Epithelial cell of proximal tubule (primary cell): Measurements from ENCODE around the gene SIMC1. TPM values are rescaled to one million over a fixed set of nuclear protein-coding genes. Genes with fewer than 3 reads are reported as not detected.

ENCODE experiments used
- DNase-seq: peaks from one replicate; pipeline ENCODE4 v3.0.0-alpha.2; 2011; ENCODE audit warnings: low read depth
- H3K4me3 ChIP-seq: 2 replicates; pipeline ENCODE4 v1.5.1; 2011; ENCODE audit warnings: low read depth, mild to moderate bottlenecking, low read length
- total RNA-seq: library from RNA; depleted of rRNA; stranded (reverse); fragments of >200 nt; gene quantifications from 2 replicates; pipeline ENCODE4 v1.2.3, GENCODE V29; 2015
- TF ChIP-seq, protein P1 (sequence below): conservative IDR thresholded peaks from 2 replicates; pipeline ENCODE4 v1.5.1; 2012; ENCODE audit warnings: low read depth, mild to moderate bottlenecking, low read length

The SIMC1 gene
- total RNA-seq, 1 donor from 2014 or later = 12.2 TPM

DNA sequence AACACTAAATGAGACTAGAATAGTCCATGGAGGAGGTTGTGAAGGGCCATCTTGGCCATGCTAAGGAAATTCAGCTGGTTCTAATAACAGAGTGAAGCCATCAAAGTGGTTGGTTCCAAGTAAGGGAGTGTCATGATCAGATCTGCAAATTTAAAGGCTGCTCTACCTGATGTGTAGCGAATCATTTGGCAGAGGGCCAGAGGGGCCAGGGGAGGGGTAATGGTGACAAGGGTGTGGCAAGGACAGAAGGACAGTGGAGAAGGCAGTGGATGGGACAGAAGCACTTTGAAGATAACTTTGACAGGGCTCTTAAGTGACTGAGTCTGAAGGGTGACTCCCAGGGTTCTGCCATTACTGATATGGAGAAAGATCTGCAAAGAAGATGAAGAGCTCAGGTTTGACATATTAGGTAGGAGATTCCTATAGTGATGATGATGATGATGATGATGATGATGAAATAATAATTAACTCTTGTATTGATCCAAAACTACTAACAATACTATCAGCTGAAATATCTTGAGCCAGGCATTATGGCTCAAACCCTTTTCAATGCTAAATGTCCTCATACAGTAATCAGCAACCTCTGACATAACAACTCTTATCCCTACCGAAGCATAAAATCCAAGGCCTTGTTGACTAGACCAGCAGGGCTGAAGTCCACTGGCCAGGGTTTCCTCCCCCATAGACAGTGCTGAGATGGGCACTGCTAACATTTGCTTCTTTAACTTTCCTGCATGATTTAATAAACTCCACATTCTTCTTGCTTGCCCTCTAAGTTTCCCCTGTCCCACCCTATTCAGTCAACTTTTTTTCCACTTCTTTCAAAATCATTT is 103.3 kb downstream of the SIMC1 start:
- TF ChIP-seq, protein P1, sequence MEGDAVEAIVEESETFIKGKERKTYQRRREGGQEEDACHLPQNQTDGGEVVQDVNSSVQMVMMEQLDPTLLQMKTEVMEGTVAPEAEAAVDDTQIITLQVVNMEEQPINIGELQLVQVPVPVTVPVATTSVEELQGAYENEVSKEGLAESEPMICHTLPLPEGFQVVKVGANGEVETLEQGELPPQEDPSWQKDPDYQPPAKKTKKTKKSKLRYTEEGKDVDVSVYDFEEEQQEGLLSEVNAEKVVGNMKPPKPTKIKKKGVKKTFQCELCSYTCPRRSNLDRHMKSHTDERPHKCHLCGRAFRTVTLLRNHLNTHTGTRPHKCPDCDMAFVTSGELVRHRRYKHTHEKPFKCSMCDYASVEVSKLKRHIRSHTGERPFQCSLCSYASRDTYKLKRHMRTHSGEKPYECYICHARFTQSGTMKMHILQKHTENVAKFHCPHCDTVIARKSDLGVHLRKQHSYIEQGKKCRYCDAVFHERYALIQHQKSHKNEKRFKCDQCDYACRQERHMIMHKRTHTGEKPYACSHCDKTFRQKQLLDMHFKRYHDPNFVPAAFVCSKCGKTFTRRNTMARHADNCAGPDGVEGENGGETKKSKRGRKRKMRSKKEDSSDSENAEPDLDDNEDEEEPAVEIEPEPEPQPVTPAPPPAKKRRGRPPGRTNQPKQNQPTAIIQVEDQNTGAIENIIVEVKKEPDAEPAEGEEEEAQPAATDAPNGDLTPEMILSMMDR = no peak
- no peak for DNase-seq

GRCh38 chr5:176342158-176342483 is 103.9 kb downstream of the SIMC1 start:
- DNase-seq = no peak
- TF ChIP-seq, protein P1 = no peak

More for the DNA sequence above, 103.3 kb downstream of the SIMC1 start:
- no peak overlapping the region for H3K4me3 ChIP-seq

GRCh38 chr5:176342766-176343458 is 104.7 kb downstream of the SIMC1 start:
- TF ChIP-seq, protein P1 = no peak
- H3K4me3 ChIP-seq = no peak overlapping the region
- DNase-seq = no peak

More at GRCh38 chr5:176342158-176342483, 103.9 kb downstream of the SIMC1 start:
- H3K4me3 ChIP-seq = no peak overlapping the region

DNA sequence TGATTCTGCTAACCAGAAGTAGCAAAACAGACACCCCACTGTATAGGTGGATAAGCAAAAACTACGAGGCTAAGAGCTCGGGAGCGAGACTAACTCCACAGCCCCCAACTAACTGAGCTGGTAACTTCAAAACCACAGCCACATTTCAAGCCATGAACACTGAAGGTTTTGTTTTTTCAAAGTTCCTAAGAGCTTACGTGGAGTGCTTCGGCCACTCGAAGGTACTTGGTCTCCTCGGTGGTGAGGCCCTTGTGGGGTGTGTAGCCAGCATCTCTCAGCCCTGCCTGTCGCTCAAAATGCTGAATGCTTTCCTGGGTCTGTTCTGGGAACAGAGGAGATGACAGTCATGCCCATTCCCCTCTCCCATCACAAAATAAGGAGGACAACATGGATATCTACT is 112.2 kb downstream of the SIMC1 start:
- TF ChIP-seq, protein P1 = no peak
- H3K4me3 ChIP-seq = no peak overlapping the region
- DNase-seq = no peak

- no peak overlapping the region for H3K4me3 ChIP-seq
- DNase-seq = no peak
- TF ChIP-seq, protein P1 = no peak
These were observed 114.1 kb downstream of the SIMC1 start for GRCh38 chr5:176352116-176352878.

DNA sequence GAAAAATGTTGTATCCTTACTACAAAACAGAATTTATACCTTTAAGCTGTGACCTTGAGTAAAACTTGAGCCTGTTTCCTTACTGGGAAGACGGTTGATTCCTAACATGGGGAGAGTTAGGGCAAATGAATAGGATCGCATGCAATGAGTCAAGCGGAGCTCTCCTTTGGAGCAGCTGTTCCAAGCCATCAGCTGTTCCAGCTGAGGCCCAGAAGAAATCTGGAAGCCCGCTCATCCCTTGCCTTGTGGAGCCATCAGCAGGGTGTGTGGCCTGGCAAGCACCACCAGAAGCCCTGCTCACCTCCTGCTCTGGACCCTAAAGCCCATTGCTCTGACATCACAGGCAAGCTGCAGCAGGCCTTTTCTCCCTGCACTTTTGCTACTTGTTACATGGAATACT is 115.3 kb downstream of the SIMC1 start:
- DNase-seq = no peak
- TF ChIP-seq, protein P1 = no peak
- no peak overlapping the region for H3K4me3 ChIP-seq
